K562 (cell line): ENCODE data around the gene DPT. TPM values are rescaled to one million over a fixed set of nuclear protein-coding genes. Genes with fewer than 3 reads are reported as not detected.

Experiments used
- ATAC-seq: fragments of 200-7000 bp; cut with Tn5 transposase; 3 replicates; pipeline ENCODE4 v1.9.1; 2020; ENCODE audit warnings: moderate library complexity
- BruUV-seq: library from RNA; stranded (reverse); fragments of 400-500 nt; replicated peaks from 2 replicates; lab custom pipeline; 2021; lab: Mats Ljungman, UMichigan
- CTCF ChIA-PET: fragments of 300-600 bp; formaldehyde crosslinking; extraction: SDS; loops from one replicate; lab custom pipeline; 2021; ENCODE audit warnings: low intra/inter-chr PET ratio; lab: Yijun Ruan, JAX
- POLR2A ChIA-PET: fragments of 300-600, 350-650 bp; sonication (Branson Sonifier 250); formaldehyde crosslinking; extraction: SDS; loops from one replicate; lab custom pipeline; 2021; ENCODE audit warnings: antibody characterized with exemption, inconsistent platforms; lab: Yijun Ruan, JAX
- DNase-seq, 4 experiments: peaks; one replicate each; pipeline versions ENCODE4 v3.0.0 to v3.0.0-alpha.2; 2011 to 2018; ENCODE audit warnings: low spot score in 3 of 4, mixed read lengths in 3 of 4; ENCODE audit errors: extremely low read depth in 1 of 4
- FAIRE-seq: peaks from 2 replicates; lab custom pipeline; 2011; peaks lifted over from hg19 to GRCh38; lab: Jason Lieb, UNC
- H2AFZ ChIP-seq: 2 replicates; pipeline ENCODE4 v1.6.0; 2011; ENCODE audit warnings: low read depth, low read length, control low read depth, inconsistent platforms
- H3K27ac ChIP-seq: fragments of 200-600 bp; 3 replicates; pipeline ENCODE4 v1.8.0; 2011; ENCODE audit warnings: low read depth, mild to moderate bottlenecking, control low read depth, inconsistent platforms, low read length, moderate library complexity, mixed read lengths; ENCODE audit errors: extremely low read depth
- H3K27me3 ChIP-seq, 2 experiments: fragments of 300-600 bp in 1 of 2; 2 replicates in 1 of 2; 3 replicates in 1 of 2; pipeline versions ENCODE4 v1.6.0 to v1.8.0; 2011; ENCODE audit warnings: inconsistent platforms in 2 of 2, low read length in 2 of 2, mild to moderate bottlenecking in 1 of 2, mixed read lengths in 1 of 2, moderate library complexity in 1 of 2; ENCODE audit not compliant: control insufficient read depth in 2 of 2, insufficient read depth in 2 of 2
- H3K36me3 ChIP-seq: fragments of 300-600 bp; 3 replicates; pipeline ENCODE4 v1.8.0; 2011; ENCODE audit warnings: mild to moderate bottlenecking, low read length, inconsistent platforms; ENCODE audit not compliant: control insufficient read depth, insufficient read depth
- H3K4me1 ChIP-seq, 2 experiments: fragments of 200-600 bp in 1 of 2; replicated peaks in 1 of 2; 2 replicates in 1 of 2; 3 replicates in 1 of 2; pipeline versions ENCODE4 v1.5.1 to v1.8.0; 2011; ENCODE audit warnings: inconsistent platforms in 2 of 2, low read length in 2 of 2, mild to moderate bottlenecking in 1 of 2, mixed read lengths in 1 of 2, moderate library complexity in 1 of 2; ENCODE audit not compliant: control insufficient read depth in 2 of 2, insufficient read depth in 2 of 2
- H3K4me2 ChIP-seq: 2 replicates; pipeline ENCODE4 v1.6.1; 2011; ENCODE audit warnings: low read length, control low read depth, inconsistent platforms, mixed read lengths; ENCODE audit not compliant: insufficient read depth
- H3K4me3 ChIP-seq: fragments of 200-600 bp; sonication (generic), shearing (Covaris generic); 2 replicates; pipeline ENCODE4 v1.5.1; 2016; ENCODE audit warnings: control low read depth, inconsistent platforms
- H3K79me2 ChIP-seq: fragments of 200-600 bp; 3 replicates; pipeline ENCODE4 v1.8.0; 2011; ENCODE audit warnings: low read length, inconsistent platforms; ENCODE audit not compliant: control insufficient read depth, insufficient read depth
- H3K9ac ChIP-seq, 2 experiments: 2 replicates each; pipeline versions ENCODE4 v1.6.0 to v1.6.1; 2011; ENCODE audit warnings: low read depth in 2 of 2, low read length in 2 of 2, control low read depth in 1 of 2, inconsistent platforms in 1 of 2, mild to moderate bottlenecking in 1 of 2, mixed read lengths in 1 of 2; ENCODE audit not compliant: insufficient read depth in 1 of 2
- H3K9me1 ChIP-seq: one replicate; pipeline ENCODE4 v1.6.0; 2011; ENCODE audit warnings: inconsistent platforms, mild to moderate bottlenecking, low read length, moderate library complexity; ENCODE audit not compliant: control insufficient read depth, insufficient read depth
- H3K9me3 ChIP-seq: replicated peaks from 2 replicates; pipeline ENCODE4 v1.5.1; 2011; ENCODE audit warnings: low read depth, low read length, inconsistent platforms; ENCODE audit not compliant: control insufficient read depth, insufficient read depth
- H4K20me1 ChIP-seq: replicated peaks from 2 replicates; pipeline ENCODE4 v1.6.1; 2011; ENCODE audit warnings: low read length, inconsistent platforms, mixed read lengths; ENCODE audit not compliant: control insufficient read depth, insufficient read depth
- ESRRB ChIP-seq: fragments of 250-450 bp; sonication (Bioruptor Pico); IDR thresholded peaks from 2 replicates; pipeline ENCODE4 v1.5.0; 2020; ENCODE audit warnings: mild to moderate bottlenecking, moderate library complexity, borderline replicate concordance
- FOS ChIP-seq: IDR thresholded peaks from 3 replicates; pipeline ENCODE4 v1.6.1; 2011; ENCODE audit not compliant: insufficient read length; ENCODE audit errors: extremely low read depth
- FOSL1 ChIP-seq: fragments of 200-800 bp; sonication (Bioruptor generic); conservative IDR thresholded peaks from 2 replicates; pipeline ENCODE4 v1.6.1; 2016; ENCODE audit warnings: missing genetic modification characterization, missing compliant biosample characterization
- GATAD2B ChIP-seq: fragments of 450-650 bp; IDR thresholded peaks from 2 replicates; pipeline ENCODE4 v1.6.1; 2017; ENCODE audit warnings: mild to moderate bottlenecking, borderline replicate concordance
- KLF1 ChIP-seq: fragments of 450-650 bp; IDR thresholded peaks from 2 replicates; pipeline ENCODE4 v1.6.1; 2016; ENCODE audit warnings: missing genetic modification characterization, missing compliant biosample characterization
- PTTG1 ChIP-seq: fragments of 450-650 bp; IDR thresholded peaks from 2 replicates; pipeline ENCODE4 v1.6.1; 2016; ENCODE audit warnings: low read depth, mild to moderate bottlenecking, missing genetic modification characterization, missing compliant biosample characterization
- SMARCB1 ChIP-seq: IDR thresholded peaks from 2 replicates; pipeline ENCODE4 v1.6.1; 2011; ENCODE audit warnings: improper control_type of control experiment, low read depth; ENCODE audit not compliant: insufficient read length
- SMC3 ChIP-seq: conservative IDR thresholded peaks from 2 replicates; pipeline ENCODE4 v1.6.1; 2011; ENCODE audit warnings: low read depth, low read length, improper control_type of control experiment; ENCODE audit not compliant: insufficient read depth
- SPI1 ChIP-seq: IDR thresholded peaks from 2 replicates; pipeline ENCODE4 v1.6.1; 2011; ENCODE audit warnings: low read depth, low read length, control low read depth, borderline replicate concordance
- SREBF1 ChIP-seq: fragments of 150-350 bp; IDR thresholded peaks from 2 replicates; pipeline ENCODE4 v1.6.1; 2014; ENCODE audit warnings: antibody characterized with exemption, low read depth, low read length, borderline replicate concordance
- ZNF696 ChIP-seq: fragments of 250-450 bp; sonication (Bioruptor Pico); conservative IDR thresholded peaks from 2 replicates; pipeline ENCODE4 v1.4.0; 2020; ENCODE audit warnings: mild to moderate bottlenecking, moderate library complexity
- WGBS: fragments of 100-300 bp; shearing (Covaris generic); methylation state at CpG from one replicate; pipeline ENCODE4 v1.1.6; 2016; ENCODE audit warnings: low coverage, mixed read lengths; ENCODE audit not compliant: insufficient coverage; ENCODE audit errors: missing lambda C conversion rate; 5-methylcytosine and 5-hydroxymethylcytosine counted together
- in situ Hi-C: fragments of 300-500 bp; cut with MboI; formaldehyde crosslinking; loops from 4 replicates; pipeline ENCODE4 v1.15.0; 2018; ENCODE audit warnings: inconsistent platforms, mixed read lengths
- intact Hi-C: fragments of 100-400 bp; cut with micrococcal nuclease; formaldehyde crosslinking; loops from 2 replicates; pipeline ENCODE4 v1.14.2; 2022
- polyA plus RNA-seq, 8 experiments: library from polyadenylated mRNA; depleted of rRNA in 4 of 8; stranded (reverse) in 5 of 8; unstranded in 3 of 8; fragments of >200 nt; fragmentation: Nextera tagmentation in 2 of 8; fragmentation: Illumina TruSeq in 1 of 8; extraction: Ambion mirVana in 2 of 8; extraction: Trizol in 1 of 8; gene quantifications; 2 replicates each; pipeline versions ENCODE4 v1.2.1 to v1.2.3, GENCODE V29; 2011 to 2014; ENCODE audit warnings: inconsistent platforms in 1 of 8, missing spikeins in 1 of 8
- total RNA-seq, 7 experiments: library from RNA; depleted of rRNA in 6 of 7; stranded (reverse); fragments of >200 nt in 6 of 7; fragmentation: Illumina TruSeq in 2 of 7; extraction: Trizol in 2 of 7; gene quantifications; 2 replicates each; pipeline versions ENCODE4 v1.2.1 to v1.2.3, GENCODE V29; 2011 to 2021; ENCODE audit warnings: low replicate concordance in 1 of 7
- TF ChIP-seq, protein P1 (sequence below): fragments of 150-350 bp; conservative IDR thresholded peaks from 2 replicates; pipeline ENCODE4 v1.6.1; 2014; ENCODE audit warnings: low read length
- TF ChIP-seq, protein P2 (sequence below): fragments of 450-650 bp; IDR thresholded peaks from 2 replicates; pipeline ENCODE4 v1.7.0; 2016; ENCODE audit warnings: borderline replicate concordance
- TF ChIP-seq, protein P3 (sequence below): fragments of 450-650 bp; formaldehyde crosslinking; IDR thresholded peaks from 2 replicates; pipeline ENCODE4 v1.4.0; 2022; ENCODE audit warnings: mild to moderate bottlenecking, moderate library complexity
- TF ChIP-seq, protein P4 (sequence below): fragments of 250-450 bp; sonication (Bioruptor Pico); IDR thresholded peaks from 2 replicates; pipeline ENCODE4 v1.4.0; 2020; ENCODE audit warnings: mild to moderate bottlenecking

DPT gene
- total and polyA plus RNA-seq, 9 of the 15 experiments (the other 6 are each of a cell fraction or from before 2014, with no cell fraction given), result not detected

DNA sequence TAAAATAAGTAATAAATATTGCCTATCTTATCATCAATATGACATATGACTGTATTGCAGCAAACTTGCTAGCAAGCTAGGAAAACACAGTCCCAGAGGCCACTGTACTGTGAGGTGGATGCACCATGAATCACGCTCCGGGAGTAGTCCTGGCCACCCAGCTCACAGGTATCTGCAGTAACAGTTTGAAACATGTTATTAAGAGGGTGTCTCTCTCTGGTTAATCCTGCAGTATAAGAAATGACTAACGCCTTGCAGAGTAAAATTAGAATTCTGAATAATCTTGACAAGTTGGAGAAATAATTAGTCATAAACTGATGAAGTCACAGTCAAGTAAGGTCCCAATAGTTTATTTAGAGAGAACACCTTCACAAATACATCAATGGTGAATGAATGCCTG lies 34.0 kb upstream of the DPT start (continued):
- TF ChIP-seq, protein P1, sequence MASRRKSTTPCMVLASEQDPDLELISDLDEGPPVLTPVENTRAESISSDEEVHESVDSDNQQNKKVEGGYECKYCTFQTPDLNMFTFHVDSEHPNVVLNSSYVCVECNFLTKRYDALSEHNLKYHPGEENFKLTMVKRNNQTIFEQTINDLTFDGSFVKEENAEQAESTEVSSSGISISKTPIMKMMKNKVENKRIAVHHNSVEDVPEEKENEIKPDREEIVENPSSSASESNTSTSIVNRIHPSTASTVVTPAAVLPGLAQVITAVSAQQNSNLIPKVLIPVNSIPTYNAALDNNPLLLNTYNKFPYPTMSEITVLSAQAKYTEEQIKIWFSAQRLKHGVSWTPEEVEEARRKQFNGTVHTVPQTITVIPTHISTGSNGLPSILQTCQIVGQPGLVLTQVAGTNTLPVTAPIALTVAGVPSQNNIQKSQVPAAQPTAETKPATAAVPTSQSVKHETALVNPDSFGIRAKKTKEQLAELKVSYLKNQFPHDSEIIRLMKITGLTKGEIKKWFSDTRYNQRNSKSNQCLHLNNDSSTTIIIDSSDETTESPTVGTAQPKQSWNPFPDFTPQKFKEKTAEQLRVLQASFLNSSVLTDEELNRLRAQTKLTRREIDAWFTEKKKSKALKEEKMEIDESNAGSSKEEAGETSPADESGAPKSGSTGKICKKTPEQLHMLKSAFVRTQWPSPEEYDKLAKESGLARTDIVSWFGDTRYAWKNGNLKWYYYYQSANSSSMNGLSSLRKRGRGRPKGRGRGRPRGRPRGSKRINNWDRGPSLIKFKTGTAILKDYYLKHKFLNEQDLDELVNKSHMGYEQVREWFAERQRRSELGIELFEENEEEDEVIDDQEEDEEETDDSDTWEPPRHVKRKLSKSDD, result no peak
- TF ChIP-seq, protein P2, sequence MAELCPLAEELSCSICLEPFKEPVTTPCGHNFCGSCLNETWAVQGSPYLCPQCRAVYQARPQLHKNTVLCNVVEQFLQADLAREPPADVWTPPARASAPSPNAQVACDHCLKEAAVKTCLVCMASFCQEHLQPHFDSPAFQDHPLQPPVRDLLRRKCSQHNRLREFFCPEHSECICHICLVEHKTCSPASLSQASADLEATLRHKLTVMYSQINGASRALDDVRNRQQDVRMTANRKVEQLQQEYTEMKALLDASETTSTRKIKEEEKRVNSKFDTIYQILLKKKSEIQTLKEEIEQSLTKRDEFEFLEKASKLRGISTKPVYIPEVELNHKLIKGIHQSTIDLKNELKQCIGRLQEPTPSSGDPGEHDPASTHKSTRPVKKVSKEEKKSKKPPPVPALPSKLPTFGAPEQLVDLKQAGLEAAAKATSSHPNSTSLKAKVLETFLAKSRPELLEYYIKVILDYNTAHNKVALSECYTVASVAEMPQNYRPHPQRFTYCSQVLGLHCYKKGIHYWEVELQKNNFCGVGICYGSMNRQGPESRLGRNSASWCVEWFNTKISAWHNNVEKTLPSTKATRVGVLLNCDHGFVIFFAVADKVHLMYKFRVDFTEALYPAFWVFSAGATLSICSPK, result no peak
- TF ChIP-seq, all 486 proteins: peak for 0

DNA sequence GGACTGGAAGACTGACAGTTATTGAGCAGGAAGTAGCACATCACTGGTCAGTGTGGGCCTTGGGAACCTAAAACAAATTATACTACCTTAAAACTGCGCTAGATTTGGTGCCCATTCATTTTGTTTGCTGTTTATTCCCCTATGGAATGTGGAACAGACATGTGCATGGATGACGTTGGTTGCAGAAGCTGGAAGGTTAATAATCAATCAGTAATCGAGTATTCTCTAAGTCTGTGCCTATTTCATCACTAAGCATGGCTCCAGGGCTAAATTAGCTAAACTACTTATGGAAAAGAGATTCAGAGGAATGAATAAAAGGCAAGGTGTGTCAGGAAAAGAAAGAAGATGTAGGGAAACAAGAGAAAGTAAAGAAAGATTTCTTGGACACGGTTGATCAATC lies 33.5 kb upstream of the DPT start:
- H4K20me1 ChIP-seq, result no peaks in the 10 kb centered on the region; the same call in 1 of the 2 replicates
- no peak overlapping the region for H3K27ac ChIP-seq
- FAIRE-seq (no peak), DNase-seq (no peak), ATAC-seq (no peak)
- H3K4me3 ChIP-seq, result no peak overlapping the region
- no TSS peak for BruUV-seq
- H3K4me1 ChIP-seq, result no peaks in the 10 kb centered on the region
- H3K79me2 ChIP-seq, result no peaks in the 10 kb centered on the region
- H3K4me2 ChIP-seq, result no peak overlapping the region
- ChIA-PET CTCF (no interaction called here), POLR2A (no interaction called here)
- H3K9me1 ChIP-seq, result no peaks in the 10 kb centered on the region
- no peaks in the 10 kb centered on the region for H3K9me3 ChIP-seq
- no peak overlapping the region for H3K9ac ChIP-seq
- no peak for TF ChIP-seq ESRRB (CRISPR knock-in tag)
- TF ChIP-seq SREBF1, result no peak
- TF ChIP-seq, protein P3, sequence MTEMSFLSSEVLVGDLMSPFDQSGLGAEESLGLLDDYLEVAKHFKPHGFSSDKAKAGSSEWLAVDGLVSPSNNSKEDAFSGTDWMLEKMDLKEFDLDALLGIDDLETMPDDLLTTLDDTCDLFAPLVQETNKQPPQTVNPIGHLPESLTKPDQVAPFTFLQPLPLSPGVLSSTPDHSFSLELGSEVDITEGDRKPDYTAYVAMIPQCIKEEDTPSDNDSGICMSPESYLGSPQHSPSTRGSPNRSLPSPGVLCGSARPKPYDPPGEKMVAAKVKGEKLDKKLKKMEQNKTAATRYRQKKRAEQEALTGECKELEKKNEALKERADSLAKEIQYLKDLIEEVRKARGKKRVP (CRISPR knock-in tag), result no peak
- no peak for TF ChIP-seq FOS
- TF ChIP-seq GATAD2B, result no peak
- no peak for TF ChIP-seq SMC3
- no peak for TF ChIP-seq FOSL1 (tag)
- TF ChIP-seq SMARCB1, result no peak
- no peak for TF ChIP-seq ZNF696
- TF ChIP-seq PTTG1 (tag), result no peak
- TF ChIP-seq KLF1 (tag), result no peak
- TF ChIP-seq SPI1, result no peak
- TF ChIP-seq, protein P4, sequence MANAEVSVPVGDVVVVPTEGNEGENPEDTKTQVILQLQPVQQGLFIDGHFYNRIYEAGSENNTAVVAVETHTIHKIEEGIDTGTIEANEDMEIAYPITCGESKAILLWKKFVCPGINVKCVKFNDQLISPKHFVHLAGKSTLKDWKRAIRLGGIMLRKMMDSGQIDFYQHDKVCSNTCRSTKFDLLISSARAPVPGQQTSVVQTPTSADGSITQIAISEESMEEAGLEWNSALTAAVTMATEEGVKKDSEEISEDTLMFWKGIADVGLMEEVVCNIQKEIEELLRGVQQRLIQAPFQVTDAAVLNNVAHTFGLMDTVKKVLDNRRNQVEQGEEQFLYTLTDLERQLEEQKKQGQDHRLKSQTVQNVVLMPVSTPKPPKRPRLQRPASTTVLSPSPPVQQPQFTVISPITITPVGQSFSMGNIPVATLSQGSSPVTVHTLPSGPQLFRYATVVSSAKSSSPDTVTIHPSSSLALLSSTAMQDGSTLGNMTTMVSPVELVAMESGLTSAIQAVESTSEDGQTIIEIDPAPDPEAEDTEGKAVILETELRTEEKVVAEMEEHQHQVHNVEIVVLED (CRISPR knock-in tag), result no peak
- intact Hi-C loops, result no loop called here
- no peaks in the 10 kb centered on the region; a peak in 1 of 5 replicates for H3K27me3 ChIP-seq
- no peaks in the 10 kb centered on the region for H3K36me3 ChIP-seq
- H2AFZ ChIP-seq, result no peak overlapping the region
- in situ Hi-C loops, result no loop called here
- WGBS, result 0% methylated on average over 4 of the region's 4 CpGs
